Immature natural killer cell (primary cell): Measurements from ENCODE around the gene SFT2D2. TPM values are rescaled to one million over a fixed set of nuclear protein-coding genes. Genes with fewer than 3 reads are reported as not detected.

Experiments used
- DNase-seq, 3 donors: peaks; one replicate each; pipeline ENCODE4 v3.0.0; 2022; ENCODE audit warnings: mixed read lengths in 1 of 3
- H3K27ac Mint-ChIP-seq, 6 donors: one replicate each; pipeline ENCODE4 v1.8.0; 2020; ENCODE audit warnings: mixed read lengths in 6 of 6, mild to moderate bottlenecking in 5 of 6, inconsistent platforms in 4 of 6, moderate library complexity in 3 of 6
- H3K27me3 Mint-ChIP-seq, 3 donors: one replicate each; pipeline ENCODE4 v1.8.0; 2020 to 2021; ENCODE audit warnings: low read depth in 3 of 3, mild to moderate bottlenecking in 3 of 3, mixed read lengths in 3 of 3, moderate library complexity in 3 of 3, inconsistent platforms in 1 of 3
- H3K36me3 Mint-ChIP-seq, 3 donors: one replicate each; pipeline ENCODE4 v1.8.0; 2020; ENCODE audit warnings: mixed read lengths in 3 of 3, inconsistent platforms in 2 of 3, mild to moderate bottlenecking in 2 of 3
- H3K4me1 Mint-ChIP-seq, 2 donors: one replicate each; pipeline ENCODE4 v1.8.0; 2020; ENCODE audit warnings: inconsistent platforms in 2 of 2, mild to moderate bottlenecking in 2 of 2, mixed read lengths in 2 of 2, moderate library complexity in 1 of 2
- H3K4me3 Mint-ChIP-seq, 5 donors: one replicate each; pipeline ENCODE4 v1.8.0; 2020; ENCODE audit warnings: mild to moderate bottlenecking in 5 of 5, mixed read lengths in 5 of 5, inconsistent platforms in 3 of 5, moderate library complexity in 3 of 5
- H3K9me3 Mint-ChIP-seq, 6 donors: one replicate each; pipeline ENCODE4 v1.8.0; 2020; ENCODE audit warnings: mild to moderate bottlenecking in 6 of 6, mixed read lengths in 6 of 6, inconsistent platforms in 4 of 6, moderate library complexity in 3 of 6
- polyA plus RNA-seq, 3 donors: library from polyadenylated mRNA; unstranded; fragments of 300-500 nt; fragmentation: Illumina TruSeq; gene quantifications; one replicate each; pipeline ENCODE4 v1.2.3, GENCODE V29; 2021

The SFT2D2 gene
- polyA plus RNA-seq, 3 donors from 2014 or later: 31.1 to 72.6 (median 46.7) TPM

GRCh38 chr1:168260393-168260792 is 34.6 kb downstream of the SFT2D2 start:
- Mint-ChIP-seq H3K4me3 (no peak overlapping the region), H3K27me3 (no peaks in the 10 kb centered on the region), H3K36me3 (peaks cover 16 to 33% (median 28%) of the 10 kb centered on the region in 3 donors), H3K9me3 (peaks cover 0 to 17% (median 3%) of the 10 kb centered on the region in 6 donors), H3K4me1 (peaks cover 21 to 58% of the 10 kb centered on the region in 2 donors), H3K27ac (no peak overlapping the region)
- no peak for DNase-seq

DNA sequence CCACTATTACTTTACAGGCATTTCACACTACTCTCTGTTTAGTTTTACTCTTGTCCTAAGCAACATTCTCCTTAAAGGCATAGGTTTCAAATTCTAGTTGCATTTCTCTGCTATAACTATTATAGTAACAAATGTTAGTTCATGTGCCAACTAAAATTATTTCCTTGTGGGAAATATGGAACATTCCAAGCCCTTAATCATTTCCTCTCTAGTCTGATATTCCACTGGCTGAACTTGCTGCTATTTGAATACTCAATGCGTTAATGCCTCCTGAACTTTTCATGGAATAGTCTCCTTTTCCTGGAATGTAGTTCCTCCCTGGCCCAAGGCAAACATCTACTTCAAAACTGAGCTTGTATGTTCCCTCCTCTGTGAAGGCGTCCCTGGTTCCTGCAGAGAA is 35.6 kb downstream of the SFT2D2 start:
- Mint-ChIP-seq H3K9me3 (peaks cover 0 to 9% (median under 1%) of the 10 kb centered on the region in 6 donors), H3K27ac (peak overlapping the region in 1 of 6 donors; percentile 30), H3K36me3 (peaks cover 9 to 25% (median 19%) of the 10 kb centered on the region in 3 donors), H3K4me3 (no peak overlapping the region), H3K27me3 (no peaks in the 10 kb centered on the region), H3K4me1 (peaks cover 21 to 52% of the 10 kb centered on the region in 2 donors)
- DNase-seq: no peak

DNA sequence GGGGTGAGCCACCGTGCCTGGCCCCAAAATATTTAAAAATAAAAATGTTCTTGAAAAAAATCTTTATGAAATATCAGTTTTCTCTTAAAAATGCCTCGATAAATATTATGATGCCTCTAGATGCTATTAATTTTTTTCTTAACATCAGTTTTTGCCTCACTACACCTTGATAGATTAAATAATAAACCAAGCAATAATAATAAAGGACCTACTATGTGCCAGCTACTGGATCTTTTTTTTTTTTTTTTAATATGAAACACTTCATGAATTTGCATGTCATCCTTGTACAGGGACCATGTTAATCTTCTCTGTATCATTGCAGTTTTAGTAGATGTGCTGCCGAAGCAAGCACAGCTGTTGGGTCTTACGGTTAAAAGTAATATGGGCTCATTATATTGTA is 37.3 kb downstream of the SFT2D2 start:
- Mint-ChIP-seq H3K4me3 (no peak overlapping the region), H3K27me3 (no peaks in the 10 kb centered on the region), H3K36me3 (peaks cover 4 to 13% (median 4%) of the 10 kb centered on the region in 3 donors), H3K4me1 (peaks cover 21 to 38% of the 10 kb centered on the region in 2 donors), H3K9me3 (no peaks in the 10 kb centered on the region), H3K27ac (no peak overlapping the region)
- DNase-seq: no peak

DNA sequence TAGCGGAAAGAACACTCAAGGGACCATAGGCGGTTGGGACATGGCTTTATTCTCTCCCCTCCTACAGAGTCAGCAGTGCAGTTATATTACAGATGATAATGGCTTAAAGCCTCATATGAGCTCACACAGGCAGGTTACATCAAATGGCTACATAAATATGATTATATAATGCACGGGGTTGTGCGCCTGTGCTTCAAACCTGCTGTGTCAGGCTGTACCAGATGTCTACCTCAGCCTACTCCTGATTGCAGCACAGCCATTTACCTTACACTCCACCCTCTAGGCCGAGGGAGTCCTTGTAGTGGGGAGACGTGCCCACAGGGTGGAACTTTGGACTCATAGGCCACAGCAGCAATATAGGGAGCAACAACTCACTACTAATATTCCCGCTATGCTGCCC is 38.5 kb downstream of the SFT2D2 start:
- no peak for DNase-seq
- no peak overlapping the region for H3K27ac Mint-ChIP-seq
- H3K36me3 Mint-ChIP-seq: peaks cover 3 to 15% (median 4%) of the 10 kb centered on the region in 3 donors
- H3K4me3 Mint-ChIP-seq: no peak overlapping the region
- peaks cover 21 to 33% of the 10 kb centered on the region in 2 donors for H3K4me1 Mint-ChIP-seq
- H3K27me3 Mint-ChIP-seq: no peaks in the 10 kb centered on the region
- H3K9me3 Mint-ChIP-seq: no peaks in the 10 kb centered on the region

- no peaks in the 10 kb centered on the region for H3K9me3 Mint-ChIP-seq
- no peak for DNase-seq
- peaks cover 7 to 22% (median 7%) of the 10 kb centered on the region in 3 donors for H3K36me3 Mint-ChIP-seq
- H3K27ac Mint-ChIP-seq: no peak overlapping the region
- H3K4me3 Mint-ChIP-seq: no peak overlapping the region
- peaks cover 12 to 21% of the 10 kb centered on the region in 2 donors for H3K4me1 Mint-ChIP-seq
- H3K27me3 Mint-ChIP-seq: no peaks in the 10 kb centered on the region
Observed at GRCh38 chr1:168265596-168265995, 39.8 kb downstream of the SFT2D2 start.

DNA sequence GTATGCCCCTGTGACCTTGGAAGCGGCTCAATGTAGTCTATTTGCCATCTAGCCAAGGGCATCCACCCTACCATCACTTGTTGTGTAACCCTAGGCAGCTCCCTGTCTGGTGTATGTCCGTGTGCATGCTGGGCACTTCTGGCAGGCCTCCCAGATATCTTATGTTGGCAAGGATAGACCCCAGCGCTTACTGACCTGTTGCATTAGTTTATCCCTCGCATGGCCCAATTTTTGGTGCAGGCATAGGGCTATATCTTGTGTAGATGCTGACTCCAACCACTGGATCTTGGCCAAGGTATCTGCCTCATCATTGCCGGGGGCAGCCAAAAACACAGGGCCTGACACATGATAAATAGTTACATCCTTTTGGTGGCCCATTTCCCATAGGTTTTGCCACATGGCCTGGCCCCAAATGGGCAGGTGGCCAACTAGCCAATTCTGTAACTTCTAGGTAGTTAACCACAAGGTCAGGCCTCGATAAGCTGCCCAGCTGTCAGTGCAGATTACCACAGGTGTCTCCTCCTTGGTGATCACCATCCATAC is 40.9 kb downstream of the SFT2D2 start:
- peaks cover 2 to 13% of the 10 kb centered on the region in 2 donors for H3K4me1 Mint-ChIP-seq
- H3K36me3 Mint-ChIP-seq: peaks cover 8 to 24% (median 9%) of the 10 kb centered on the region in 3 donors
- H3K27ac Mint-ChIP-seq: no peak overlapping the region
- DNase-seq: no peak
- H3K9me3 Mint-ChIP-seq: no peaks in the 10 kb centered on the region
- H3K27me3 Mint-ChIP-seq: no peaks in the 10 kb centered on the region
- no peak overlapping the region for H3K4me3 Mint-ChIP-seq

GRCh38 chr1:168271636-168272035 is 45.8 kb downstream of the SFT2D2 start:
- H3K36me3 Mint-ChIP-seq: peaks cover 4 to 16% (median 6%) of the 10 kb centered on the region in 3 donors
- no peak for DNase-seq
- no peak overlapping the region for H3K27ac Mint-ChIP-seq
- no peaks in the 10 kb centered on the region for H3K9me3 Mint-ChIP-seq
- no peaks in the 10 kb centered on the region for H3K27me3 Mint-ChIP-seq
- peaks cover 12 to 27% of the 10 kb centered on the region in 2 donors for H3K4me1 Mint-ChIP-seq
- H3K4me3 Mint-ChIP-seq: no peak overlapping the region

GRCh38 chr1:168273575-168273974 is 47.8 kb downstream of the SFT2D2 start:
- DNase-seq: no peak
- H3K4me3 Mint-ChIP-seq: no peak overlapping the region
- H3K27ac Mint-ChIP-seq: no peak overlapping the region
- H3K27me3 Mint-ChIP-seq: peaks cover 0 to 3% (median 0%) of the 10 kb centered on the region in 3 donors
- H3K9me3 Mint-ChIP-seq: peaks cover 0 to 2% (median 0%) of the 10 kb centered on the region in 6 donors
- peaks cover 12 to 27% of the 10 kb centered on the region in 2 donors for H3K4me1 Mint-ChIP-seq
- H3K36me3 Mint-ChIP-seq: peaks cover 6 to 24% (median 16%) of the 10 kb centered on the region in 3 donors

DNA sequence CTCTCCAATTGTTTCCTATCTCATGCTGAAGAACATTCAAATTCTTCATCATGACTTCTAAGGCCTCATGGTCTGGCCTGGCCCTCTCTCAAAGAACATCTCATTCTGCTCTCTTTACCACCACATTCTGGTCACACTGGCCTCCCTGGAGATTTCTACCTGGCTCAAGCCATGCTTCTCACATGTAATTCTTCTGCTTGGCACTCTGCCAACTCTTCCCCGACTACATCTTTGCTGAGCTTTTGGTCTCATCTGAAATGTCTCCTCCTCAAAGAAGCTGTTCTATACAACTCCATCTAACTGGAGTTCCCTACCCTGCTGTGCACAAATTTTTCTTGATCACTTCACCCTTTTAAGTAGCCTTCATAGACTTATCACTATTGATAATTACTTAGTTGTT is 53.4 kb downstream of the SFT2D2 start:
- Mint-ChIP-seq H3K9me3 (peaks cover 0 to 2% (median 0%) of the 10 kb centered on the region in 6 donors), H3K36me3 (peaks cover 10 to 32% (median 17%) of the 10 kb centered on the region in 3 donors), H3K4me1 (peaks cover 1 to 7% of the 10 kb centered on the region in 2 donors), H3K27me3 (peaks cover 0 to 5% (median 3%) of the 10 kb centered on the region in 3 donors), H3K27ac (no peak overlapping the region), H3K4me3 (no peak overlapping the region)
- DNase-seq: no peak

DNA sequence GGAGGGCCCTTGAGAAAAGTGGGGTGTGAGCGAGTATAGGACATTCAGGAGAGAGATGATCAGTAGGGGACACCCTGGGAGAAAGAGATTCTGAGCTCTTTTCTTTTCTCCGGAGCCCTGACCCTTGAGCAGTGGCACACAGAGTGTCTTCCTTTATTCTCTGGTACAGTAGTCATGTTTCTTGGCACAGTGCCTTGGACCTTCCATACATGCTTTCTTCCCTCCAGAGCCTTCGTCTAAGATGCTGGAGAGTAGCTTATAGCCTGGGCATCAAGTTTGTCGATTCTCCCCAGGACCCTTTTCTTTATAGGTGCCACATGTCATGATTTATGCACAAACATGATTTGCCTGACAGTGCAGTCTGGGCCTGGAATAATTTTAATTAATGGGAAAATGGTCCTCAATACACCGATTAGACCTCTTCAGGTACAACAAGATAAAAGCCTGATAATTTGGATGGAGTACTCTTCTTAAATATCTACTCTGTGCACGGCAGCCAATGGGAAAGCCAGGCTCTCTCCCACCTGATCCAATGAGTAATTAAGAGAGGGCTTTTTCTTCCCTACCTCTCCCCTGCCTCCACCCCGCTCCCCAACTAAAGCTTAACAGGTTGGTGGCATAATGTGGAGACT is 54.6 kb downstream of the SFT2D2 start, which contains the start of gene TBX19:
TBX19 (plus strand) TSS at position 582 of the 632 bp plus-strand sequence. CDS start 214 bp downstream, outside the sequence.
- peaks cover 0 to 6% (median 5%) of the 10 kb centered on the region in 3 donors for H3K27me3 Mint-ChIP-seq
- peak within 1 kb of the TSS in 1 of 6 donors; percentile 28 for H3K27ac Mint-ChIP-seq
- H3K9me3 Mint-ChIP-seq: peaks cover 0 to 2% (median 0%) of the 10 kb centered on the region in 6 donors
- peaks cover 0 to 10% of the 10 kb centered on the region in 2 donors for H3K4me1 Mint-ChIP-seq
- no peak within 1 kb of the TSS for H3K4me3 Mint-ChIP-seq
- no peak for DNase-seq
- peaks cover 10 to 32% (median 17%) of the 10 kb centered on the region in 3 donors for H3K36me3 Mint-ChIP-seq

DNA sequence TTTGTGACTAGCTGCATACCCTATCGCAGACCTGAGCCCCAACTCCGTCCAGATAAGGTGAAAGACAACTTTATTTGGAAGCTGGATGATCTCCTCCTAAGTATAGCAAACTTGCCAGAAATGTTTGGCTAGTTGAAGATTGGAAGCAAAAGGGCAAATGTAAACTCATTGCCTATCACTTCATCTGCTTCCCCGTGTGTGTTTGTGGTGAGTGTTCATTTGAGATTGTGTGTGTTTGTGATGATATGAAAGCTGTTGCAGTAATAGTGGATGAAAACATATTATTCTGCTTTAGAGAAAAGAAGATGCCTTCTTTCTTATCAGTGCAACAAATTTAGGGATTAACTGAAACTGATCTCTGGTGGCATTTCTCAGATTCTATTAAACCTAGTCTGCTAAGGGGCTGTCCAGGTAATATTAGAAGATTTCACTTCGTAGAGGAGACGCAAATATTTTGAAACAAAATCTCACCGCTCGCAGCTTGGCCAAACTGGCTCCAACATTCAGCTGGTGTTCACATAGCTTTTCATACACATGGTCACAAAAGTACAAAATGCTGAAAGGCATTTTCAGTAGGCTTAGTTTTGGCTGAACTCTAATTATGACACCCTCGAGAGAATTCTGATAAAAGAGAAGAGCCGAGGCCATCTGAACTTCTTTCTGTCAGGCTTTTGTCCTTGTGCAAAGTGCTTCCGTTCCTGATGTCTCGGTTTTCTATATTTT is 56.0 kb downstream of the SFT2D2 start:
- peaks cover 0 to 6% (median 5%) of the 10 kb centered on the region in 3 donors for H3K27me3 Mint-ChIP-seq
- peaks cover 6 to 14% of the 10 kb centered on the region in 2 donors for H3K4me1 Mint-ChIP-seq
- peaks cover 0 to 2% (median 0%) of the 10 kb centered on the region in 6 donors for H3K9me3 Mint-ChIP-seq
- peaks cover 10 to 31% (median 14%) of the 10 kb centered on the region in 3 donors for H3K36me3 Mint-ChIP-seq
- H3K4me3 Mint-ChIP-seq: no peak overlapping the region
- no peak for DNase-seq
- H3K27ac Mint-ChIP-seq: no peak overlapping the region

- H3K4me1 Mint-ChIP-seq: peaks cover 13 to 23% of the 10 kb centered on the region in 2 donors
- H3K36me3 Mint-ChIP-seq: peaks cover 3 to 10% (median 6%) of the 10 kb centered on the region in 3 donors
- DNase-seq: no peak
- no peaks in the 10 kb centered on the region for H3K9me3 Mint-ChIP-seq
- H3K27ac Mint-ChIP-seq: peak overlapping the region in 1 of 6 donors; percentile 46
- no peak overlapping the region for H3K4me3 Mint-ChIP-seq
- H3K27me3 Mint-ChIP-seq: peaks cover 0 to 3% (median 0%) of the 10 kb centered on the region in 3 donors
Observed at GRCh38 chr1:168285521-168285790, 59.7 kb downstream of the SFT2D2 start.

DNA sequence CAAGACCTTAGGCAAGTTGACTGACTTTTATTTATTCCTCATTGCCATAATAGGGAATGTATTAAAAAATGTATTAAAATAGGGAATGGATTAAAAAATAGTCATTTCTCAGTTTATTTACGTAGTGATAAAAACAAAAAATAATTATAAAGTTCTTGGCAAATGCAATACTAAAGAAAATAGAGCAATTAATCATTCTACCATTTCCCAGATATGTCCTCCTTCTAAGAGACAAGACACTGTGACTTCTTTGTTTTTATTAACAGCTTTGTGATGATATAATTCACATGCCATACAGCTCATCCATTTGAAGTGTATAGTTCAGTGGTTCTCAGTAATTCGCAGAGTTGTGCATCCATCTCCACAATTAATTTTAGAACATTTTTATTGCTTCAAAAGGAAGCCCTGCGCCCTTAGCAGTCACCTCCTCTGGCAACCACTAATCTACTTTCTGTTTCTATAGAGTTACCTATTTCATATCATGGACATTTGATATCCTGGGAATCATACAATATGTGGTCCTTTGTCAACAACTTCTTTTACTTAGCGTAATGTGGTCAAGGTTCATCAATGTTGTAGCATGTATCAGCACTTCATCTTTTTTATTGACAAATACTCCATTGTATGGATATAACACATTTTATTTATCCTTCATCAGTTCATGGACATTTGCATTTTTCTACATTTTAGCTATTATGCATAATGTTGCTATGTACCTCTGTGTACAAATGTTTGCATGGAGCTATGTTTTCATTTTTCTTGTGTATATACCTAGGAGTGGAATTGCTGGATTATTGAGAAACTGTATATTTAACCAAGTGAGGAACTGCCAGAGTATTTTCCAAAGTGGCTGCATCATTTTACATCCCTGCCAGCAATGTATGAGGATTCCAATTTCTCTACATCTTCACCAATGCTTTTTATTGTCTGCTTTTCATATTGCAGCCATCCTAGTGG is 60.4 kb downstream of the SFT2D2 start:
- H3K27me3 Mint-ChIP-seq: peaks cover 0 to 3% (median 0%) of the 10 kb centered on the region in 3 donors
- no peaks in the 10 kb centered on the region for H3K9me3 Mint-ChIP-seq
- no peak for DNase-seq
- peaks cover 13 to 23% of the 10 kb centered on the region in 2 donors for H3K4me1 Mint-ChIP-seq
- no peak overlapping the region for H3K4me3 Mint-ChIP-seq
- peak overlapping the region in 1 of 6 donors; percentile 46 for H3K27ac Mint-ChIP-seq
- peaks cover 3 to 14% (median 4%) of the 10 kb centered on the region in 3 donors for H3K36me3 Mint-ChIP-seq
